H1 (cell line): ENCODE measurements around the gene CAPN14. TPM values are rescaled to one million over a fixed set of nuclear protein-coding genes. Genes with fewer than 3 reads are reported as not detected.
A peak's percentile ranks its signal among the peaks of the same experiment; 100 is the strongest.

ENCODE experiments used
- CTCF ChIA-PET: fragments of 300-600 bp; sonication (Branson Sonifier 250); formaldehyde crosslinking; loops from one replicate; lab custom pipeline; 2021; ENCODE audit not compliant: partially characterized antibody; lab: Charles Lee
- POLR2A ChIA-PET: fragments of 300-600 bp; sonication (Branson Sonifier 250); formaldehyde crosslinking; loops from one replicate; lab custom pipeline; 2021; ENCODE audit warnings: inconsistent platforms; ENCODE audit not compliant: partially characterized antibody; lab: Charles Lee
- DNase-seq, 2 experiments: peaks; one replicate each; pipeline versions ENCODE4 v3.0.0 to v3.0.0-alpha.2; 2010 to 2022; ENCODE audit warnings: low spot score in 2 of 2, low read depth in 1 of 2, mixed read lengths in 1 of 2
- FAIRE-seq: peaks from 2 replicates; lab custom pipeline; 2011; peaks lifted over from hg19 to GRCh38; lab: Jason Lieb, UNC
- H2AFZ ChIP-seq: 2 replicates; pipeline ENCODE4 v1.8.1; 2012; ENCODE audit warnings: low read length, inconsistent platforms
- H2AK5ac ChIP-seq: 2 replicates; pipeline ENCODE4 v1.6.1; 2013; ENCODE audit warnings: low read depth, low read length
- H2BK120ac ChIP-seq: replicated peaks from 2 replicates; pipeline ENCODE3; 2013; ENCODE audit warnings: low read depth, low read length, inconsistent platforms
- H2BK12ac ChIP-seq: 2 replicates; pipeline ENCODE4 v1.6.1; 2013; ENCODE audit warnings: low read depth, low read length
- H2BK15ac ChIP-seq: 2 replicates; pipeline ENCODE4 v1.6.1; 2013; ENCODE audit warnings: low read length
- H2BK20ac ChIP-seq: 2 replicates; pipeline ENCODE4 v1.6.1; 2013; ENCODE audit warnings: low read length
- H2BK5ac ChIP-seq: 2 replicates; pipeline ENCODE4 v1.6.1; 2013; ENCODE audit warnings: low read depth, low read length
- H3K14ac ChIP-seq: 2 replicates; pipeline ENCODE4 v1.6.1; 2013; ENCODE audit warnings: inconsistent platforms; ENCODE audit not compliant: insufficient read length
- H3K18ac ChIP-seq: 2 replicates; pipeline ENCODE4 v1.6.1; 2013; ENCODE audit warnings: low read length; ENCODE audit errors: extremely low read depth
- H3K23ac ChIP-seq: 2 replicates; pipeline ENCODE4 v1.6.1; 2013; ENCODE audit warnings: inconsistent platforms; ENCODE audit not compliant: insufficient read length
- H3K23me2 ChIP-seq: 2 replicates; pipeline ENCODE4 v1.6.1; 2013; ENCODE audit warnings: low read depth, low read length
- H3K27ac ChIP-seq: 2 replicates; pipeline ENCODE4 v1.6.1; 2011; ENCODE audit warnings: low read depth, low read length, inconsistent platforms
- H3K27me3 ChIP-seq, 4 experiments: replicated peaks in 1 of 4; 1 replicate in 1 of 4; 2 replicates in 3 of 4; pipeline versions ENCODE4 v1.6.1 to v1.8.1; 2011 to 2013; ENCODE audit warnings: low read length in 3 of 4, mild to moderate bottlenecking in 3 of 4, inconsistent platforms in 2 of 4, mixed read lengths in 2 of 4, moderate library complexity in 1 of 4; ENCODE audit not compliant: control insufficient read depth in 3 of 4, insufficient read depth in 3 of 4; ENCODE audit errors: extremely low read depth in 1 of 4
- H3K36me3 ChIP-seq, 4 experiments: 2 replicates each; pipeline versions ENCODE4 v1.6.1 to v1.8.1; 2011 to 2013; ENCODE audit warnings: mild to moderate bottlenecking in 4 of 4, low read length in 3 of 4, moderate library complexity in 2 of 4, control low read depth in 1 of 4, inconsistent platforms in 1 of 4; ENCODE audit not compliant: insufficient read depth in 4 of 4, control insufficient read depth in 2 of 4
- H3K4ac ChIP-seq: replicated peaks from 2 replicates; pipeline ENCODE3; 2013; ENCODE audit warnings: low read length, low read depth, mixed read lengths, inconsistent platforms; ENCODE audit not compliant: insufficient read length
- H3K4me1 ChIP-seq, 4 experiments: replicated peaks in 1 of 4; 1 replicate in 1 of 4; 2 replicates in 3 of 4; pipeline versions ENCODE4 v1.6.1 to v1.8.1; 2011 to 2013; ENCODE audit warnings: low read length in 3 of 4, inconsistent platforms in 2 of 4, mixed read lengths in 1 of 4; ENCODE audit not compliant: insufficient read depth in 4 of 4, control insufficient read depth in 3 of 4
- H3K4me2 ChIP-seq, 2 experiments: 2 replicates each; pipeline versions ENCODE4 v1.6.1 to v1.8.1; 2011 to 2013; ENCODE audit warnings: low read depth in 2 of 2, low read length in 2 of 2, control low read depth in 1 of 2, inconsistent platforms in 1 of 2, mild to moderate bottlenecking in 1 of 2; ENCODE audit not compliant: insufficient read depth in 1 of 2
- H3K4me3 ChIP-seq, 4 experiments: fragments of 200-600, 300-600 bp in 1 of 4; sonication (generic), shearing (Covaris generic), sonication (Bioruptor Twin) in 1 of 4; 2 replicates each; pipeline versions ENCODE4 v1.5.1 to v1.8.1; 2011 to 2016; ENCODE audit warnings: low read length in 4 of 4, low read depth in 3 of 4, control low read depth in 2 of 4, inconsistent platforms in 2 of 4, mild to moderate bottlenecking in 2 of 4, mixed read lengths in 1 of 4, moderate library complexity in 1 of 4; ENCODE audit not compliant: insufficient read depth in 2 of 4; ENCODE audit errors: extremely low read depth in 1 of 4
- H3K56ac ChIP-seq: replicated peaks from 2 replicates; pipeline ENCODE3; 2013; ENCODE audit warnings: low read depth, mild to moderate bottlenecking, mixed read lengths, low read length, inconsistent platforms; ENCODE audit not compliant: insufficient read length
- H3K79me1 ChIP-seq: 2 replicates; pipeline ENCODE4 v1.6.1; 2013; ENCODE audit warnings: low read depth, low read length, control low read depth
- H3K79me2 ChIP-seq, 2 experiments: 2 replicates each; pipeline versions ENCODE4 v1.6.1 to v1.8.1; 2012 to 2013; ENCODE audit warnings: low read length in 2 of 2, mild to moderate bottlenecking in 2 of 2, inconsistent platforms in 1 of 2; ENCODE audit not compliant: insufficient read depth in 2 of 2, control insufficient read depth in 1 of 2
- H3K9ac ChIP-seq, 4 experiments: replicated peaks in 1 of 4; 1 replicate in 1 of 4; 2 replicates in 3 of 4; pipeline versions ENCODE4 v1.6.1 to v1.8.1; 2011 to 2013; ENCODE audit warnings: low read depth in 3 of 4, low read length in 3 of 4, control low read depth in 2 of 4, mild to moderate bottlenecking in 2 of 4, moderate library complexity in 2 of 4, inconsistent platforms in 1 of 4; ENCODE audit errors: extremely low read depth in 1 of 4
- H3K9me3 ChIP-seq, 2 experiments: 2 replicates each; pipeline versions ENCODE4 v1.6.1 to v1.8.1; 2012 to 2013; ENCODE audit warnings: mild to moderate bottlenecking in 2 of 2, moderate library complexity in 2 of 2, control low read depth in 1 of 2, inconsistent platforms in 1 of 2, low read depth in 1 of 2, low read length in 1 of 2, mixed read lengths in 1 of 2; ENCODE audit not compliant: insufficient read depth in 2 of 2
- H4K20me1 ChIP-seq, 2 experiments: replicated peaks in 1 of 2; 2 replicates each; pipeline versions ENCODE3 to v1.8.1; 2011 to 2013; ENCODE audit warnings: inconsistent platforms in 2 of 2, low read length in 2 of 2, mild to moderate bottlenecking in 1 of 2; ENCODE audit not compliant: insufficient read depth in 2 of 2, control insufficient read depth in 1 of 2
- H4K5ac ChIP-seq: 2 replicates; pipeline ENCODE4 v1.6.1; 2013; ENCODE audit warnings: low read length, low read depth, mixed read lengths, inconsistent platforms; ENCODE audit not compliant: insufficient read length
- H4K8ac ChIP-seq: 2 replicates; pipeline ENCODE4 v1.8.0; 2013; ENCODE audit warnings: mild to moderate bottlenecking, moderate library complexity, low read length, inconsistent platforms; ENCODE audit not compliant: insufficient read depth; ENCODE audit errors: extremely low read depth
- H4K91ac ChIP-seq: replicated peaks from 2 replicates; pipeline ENCODE3; 2013; ENCODE audit warnings: low read length, mixed read lengths, inconsistent platforms; ENCODE audit not compliant: insufficient read length
- SAP30 ChIP-seq: fragments of 300-600 bp; sonication (generic); IDR thresholded peaks from 2 replicates; pipeline ENCODE4 v1.7.1; 2012; ENCODE audit warnings: low read length, moderate library complexity, mild to moderate bottlenecking, inconsistent platforms; ENCODE audit not compliant: insufficient read depth, insufficient replicate concordance
- WGBS, 2 experiments: shearing (Covaris generic) in 1 of 2; methylation state at CpG; one replicate each; pipeline versions ENCODE4 v1.1.6 to v1.1.7; 2013 to 2015; ENCODE audit warnings: low lambda C conversion rate in 2 of 2, mixed read lengths in 2 of 2, inconsistent platforms in 1 of 2, low coverage in 1 of 2, missing lambda C conversion rate in 1 of 2; ENCODE audit not compliant: insufficient replicate concordance in 2 of 2, insufficient coverage in 1 of 2, insufficient read length in 1 of 2; ENCODE audit errors: extremely low coverage in 1 of 2, missing lambda C conversion rate in 1 of 2; 5-methylcytosine and 5-hydroxymethylcytosine counted together
- polyA plus RNA-seq, 7 experiments: library from polyadenylated mRNA; depleted of rRNA in 3 of 7; stranded (reverse) in 5 of 7; unstranded in 2 of 7; fragments of >200 nt in 5 of 7; fragments of 200-250 nt in 2 of 7; gene quantifications; 1 replicate in 5 of 7; 2 replicates in 1 of 7; 4 replicates in 1 of 7; pipeline versions ENCODE4 v1.2.1 to v1.2.3, GENCODE V29; 2011 to 2013; ENCODE audit warnings: missing spikeins in 2 of 7, mixed read lengths in 2 of 7
- total RNA-seq: library from RNA; stranded (reverse); fragmentation: NEBNext Ultra II Directional; extraction: Animal tissue kit (Norgen Biotek cat#: 25700); gene quantifications from 2 replicates; pipeline ENCODE4 v1.2.1, GENCODE V29; 2021

CAPN14 gene
- total and polyA plus RNA-seq, 2 of the 8 experiments (the other 6 are each of a cell fraction or from before 2014, with no cell fraction given) = 0.07 TPM; not detected in 1

DNA sequence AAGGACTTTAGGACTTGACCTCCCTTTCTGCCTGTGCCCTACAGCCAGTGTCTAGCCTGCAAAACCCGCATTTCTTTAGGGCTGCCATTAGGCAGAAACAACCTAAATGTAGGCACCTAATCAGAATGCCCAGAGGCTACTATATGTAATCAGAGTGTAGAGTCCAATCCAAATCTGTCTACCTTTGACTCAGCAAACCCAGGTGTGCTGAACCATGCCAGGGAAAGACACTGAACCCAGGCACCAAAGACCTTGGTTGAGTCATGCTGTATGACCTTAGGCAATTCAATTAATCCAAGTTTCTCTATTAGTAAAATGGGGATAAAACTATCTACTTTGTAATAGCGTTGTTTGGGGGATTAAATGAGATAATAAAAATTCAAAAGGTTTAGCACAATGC is 20.7 kb downstream of the CAPN14 start:
- Histone ChIP-seq H3K9ac (no peak overlapping the region), H3K79me1 (no peaks in the 10 kb centered on the region)
- TF ChIP-seq SAP30 = no peak
- TF ChIP-seq, all 59 proteins: peak for 0
- no peaks in the 10 kb centered on the region for H3K36me3 ChIP-seq
- no peak overlapping the region for H2AFZ ChIP-seq
- 86% methylated on average over 2 of the region's 2 CpGs; no CpG with 5 or more reads in 1 of the 2 experiments for WGBS, 2 experiments
- peaks cover 0 to 2% of the 10 kb centered on the region in 2 experiments for H4K20me1 ChIP-seq
- no peak overlapping the region for H3K23ac ChIP-seq
- no peak overlapping the region for H2BK12ac ChIP-seq
- no peak overlapping the region for H3K4me2 ChIP-seq
- H4K8ac ChIP-seq = no peak overlapping the region
- no peak overlapping the region for H3K56ac ChIP-seq
- no peak for FAIRE-seq
- DNase-seq = peak in 1 of 2 experiments; percentile 10
- no peaks in the 10 kb centered on the region; a peak in 1 of 7 replicates for H3K27me3 ChIP-seq
- POLR2A ChIA-PET = no interaction called here
- H3K79me2 ChIP-seq = no peaks in the 10 kb centered on the region
- no peak overlapping the region for H2BK120ac ChIP-seq
- no peak overlapping the region for H3K27ac ChIP-seq
- H2AK5ac ChIP-seq = no peak overlapping the region
- no peak overlapping the region for H3K14ac ChIP-seq
- H3K23me2 ChIP-seq = peaks cover 4% of the 10 kb centered on the region; the same call in 1 of the 2 replicates
- H4K91ac ChIP-seq = no peak overlapping the region
- no peak overlapping the region for H4K5ac ChIP-seq
- no peak overlapping the region for H3K4me3 ChIP-seq
- no peak overlapping the region for H3K18ac ChIP-seq
- H3K4me1 ChIP-seq = no peaks in the 10 kb centered on the region; a peak in 1 of 7 replicates
- H3K4ac ChIP-seq = no peak overlapping the region
- no peak overlapping the region for H2BK5ac ChIP-seq
- no peak overlapping the region for H2BK15ac ChIP-seq
- CTCF ChIA-PET = interaction anchor here (0.9 to 4.0 kb wide), 6 partner anchors 26 to 334 kb away, joined by 3 to 18 read pairs (median 4); no protein-coding TSS in a partner anchor
- H3K9me3 ChIP-seq = no peaks in the 10 kb centered on the region
- H2BK20ac ChIP-seq = no peak overlapping the region
